IPS-18a (cell line): ENCODE measurements around the gene ADCY7.

Experiments used
- H3K27ac ChIP-seq: one replicate; pipeline ENCODE4 v1.5.1; 2013; ENCODE audit warnings: low read length
- H3K27me3 ChIP-seq: one replicate; pipeline ENCODE4 v1.6.1; 2013; ENCODE audit warnings: mild to moderate bottlenecking, low read length; ENCODE audit not compliant: control insufficient read depth, insufficient read depth
- H3K36me3 ChIP-seq: one replicate; pipeline ENCODE4 v1.6.1; 2013; ENCODE audit warnings: low read depth, low read length; ENCODE audit not compliant: control insufficient read depth
- H3K4me1 ChIP-seq: one replicate; pipeline ENCODE4 v1.6.1; 2013; ENCODE audit warnings: low read depth, low read length; ENCODE audit not compliant: control insufficient read depth
- H3K4me3 ChIP-seq: one replicate; pipeline ENCODE4 v1.5.1; 2013; ENCODE audit warnings: low read length
- H3K9ac ChIP-seq: one replicate; pipeline ENCODE4 v1.6.1; 2013; ENCODE audit warnings: mild to moderate bottlenecking, low read length, moderate library complexity
- H3K9me3 ChIP-seq: one replicate; pipeline ENCODE4 v1.6.1; 2013; ENCODE audit warnings: low read depth, low read length; ENCODE audit not compliant: control insufficient read depth

Gene ADCY7

DNA sequence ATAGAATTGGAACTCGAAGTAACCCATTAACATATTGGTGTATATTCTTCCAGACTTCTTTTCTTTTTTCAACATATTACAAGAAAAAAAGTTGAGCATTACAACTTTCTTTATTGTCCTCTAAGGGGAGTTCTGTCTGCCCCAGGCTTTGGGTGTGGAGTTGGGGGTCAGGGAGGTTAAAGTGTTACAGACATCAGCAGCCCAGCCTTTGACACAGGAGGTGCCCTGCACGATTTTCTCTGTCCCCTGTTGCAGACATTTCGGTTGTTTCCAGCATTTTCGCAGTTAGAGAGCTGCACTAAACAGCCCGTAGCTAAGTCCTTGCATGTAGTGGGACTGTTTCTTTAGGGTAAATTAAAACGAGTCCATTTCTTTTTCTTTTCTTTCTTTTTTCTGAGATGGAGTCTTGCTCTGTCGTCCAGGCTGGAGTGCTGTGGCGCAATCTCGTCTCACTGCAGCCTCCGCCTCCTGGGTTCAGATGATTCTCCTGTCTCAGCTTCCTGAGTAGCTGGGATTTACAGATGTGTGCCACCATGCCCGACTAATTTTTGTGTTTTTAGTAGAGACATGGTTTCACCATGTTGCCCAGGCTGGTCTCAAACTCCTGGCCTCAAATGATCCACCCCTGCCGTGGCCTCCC, 13.4 kb upstream of the ADCY7 start:
- no peak overlapping the region for H3K9ac ChIP-seq
- no peak overlapping the region for H3K27ac ChIP-seq
- H3K36me3 ChIP-seq: no peaks in the 10 kb centered on the region
- no peak overlapping the region for H3K4me3 ChIP-seq
- no peaks in the 10 kb centered on the region for H3K27me3 ChIP-seq
- H3K4me1 ChIP-seq: peaks cover 3% of the 10 kb centered on the region
- no peaks in the 10 kb centered on the region for H3K9me3 ChIP-seq

DNA sequence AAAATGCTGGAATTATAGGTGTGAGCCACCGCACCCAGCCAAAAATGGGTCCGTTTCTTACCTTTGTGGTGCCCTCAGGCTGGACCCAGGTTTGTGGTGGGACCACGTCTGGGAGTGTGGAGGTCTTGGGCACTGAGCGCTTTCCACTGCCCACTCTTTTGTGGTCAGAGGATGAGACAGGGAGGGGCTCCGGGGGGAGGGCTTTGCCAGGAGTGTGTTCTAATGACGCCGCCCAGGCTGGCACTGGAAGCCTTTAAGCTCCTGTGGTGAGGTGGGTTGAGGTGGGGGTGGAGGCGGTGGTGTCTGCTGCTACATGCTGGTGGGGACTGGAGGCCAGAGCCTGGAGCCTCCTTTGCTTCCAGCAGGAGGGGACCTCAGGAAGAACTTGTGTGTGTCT, 12.8 kb upstream of the ADCY7 start:
- H3K9ac ChIP-seq: no peak overlapping the region
- peaks cover 3% of the 10 kb centered on the region for H3K4me1 ChIP-seq
- H3K36me3 ChIP-seq: no peaks in the 10 kb centered on the region
- no peaks in the 10 kb centered on the region for H3K9me3 ChIP-seq
- no peaks in the 10 kb centered on the region for H3K27me3 ChIP-seq
- no peak overlapping the region for H3K27ac ChIP-seq
- no peak overlapping the region for H3K4me3 ChIP-seq

DNA sequence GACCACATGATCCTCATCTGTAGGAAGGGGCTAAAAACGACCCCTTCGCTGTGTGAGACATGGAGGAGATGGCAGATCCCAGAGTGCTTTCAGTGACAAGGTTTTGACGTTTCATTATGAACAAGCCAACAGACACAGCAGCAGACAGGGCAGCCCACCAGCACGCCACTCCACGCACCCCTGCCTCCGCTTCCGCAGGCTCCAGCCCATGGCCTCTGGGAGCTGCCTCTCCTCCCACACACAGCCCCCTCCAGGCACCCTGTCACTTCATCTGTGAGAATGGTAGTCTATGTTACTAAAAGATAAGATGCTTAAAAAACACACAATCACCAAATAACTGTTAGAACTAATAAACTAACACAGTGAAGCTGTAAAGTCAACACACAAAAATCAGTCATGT, 12.3 kb upstream of the ADCY7 start:
- H3K9ac ChIP-seq: no peak overlapping the region
- H3K4me3 ChIP-seq: no peak overlapping the region
- H3K27me3 ChIP-seq: no peaks in the 10 kb centered on the region
- H3K27ac ChIP-seq: no peak overlapping the region
- no peaks in the 10 kb centered on the region for H3K36me3 ChIP-seq
- peaks cover 3% of the 10 kb centered on the region for H3K4me1 ChIP-seq
- H3K9me3 ChIP-seq: no peaks in the 10 kb centered on the region

DNA sequence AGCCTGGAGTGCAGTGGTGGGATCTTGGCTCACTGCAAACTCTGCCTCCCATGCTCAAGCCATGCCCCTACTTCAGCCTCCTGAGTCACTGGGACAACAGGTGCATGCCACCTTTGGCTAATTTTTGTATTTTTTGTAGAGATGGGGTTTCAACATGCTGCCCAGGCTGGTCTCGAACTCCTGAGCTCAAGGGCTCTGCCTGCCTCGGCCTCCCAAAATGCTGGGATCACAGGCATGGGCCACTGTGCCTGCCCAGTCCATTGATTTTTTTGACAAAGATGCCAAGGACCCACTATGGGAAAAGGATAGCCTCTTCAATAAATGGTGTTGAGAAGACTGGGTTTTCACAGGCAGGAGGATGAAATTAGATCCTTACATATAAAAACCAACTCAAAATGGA, 10.8 kb upstream of the ADCY7 start:
- Histone ChIP-seq H3K27me3 (no peaks in the 10 kb centered on the region), H3K4me1 (no peaks in the 10 kb centered on the region), H3K27ac (no peak overlapping the region), H3K9me3 (no peaks in the 10 kb centered on the region), H3K4me3 (no peak overlapping the region), H3K36me3 (no peaks in the 10 kb centered on the region), H3K9ac (no peak overlapping the region)

DNA sequence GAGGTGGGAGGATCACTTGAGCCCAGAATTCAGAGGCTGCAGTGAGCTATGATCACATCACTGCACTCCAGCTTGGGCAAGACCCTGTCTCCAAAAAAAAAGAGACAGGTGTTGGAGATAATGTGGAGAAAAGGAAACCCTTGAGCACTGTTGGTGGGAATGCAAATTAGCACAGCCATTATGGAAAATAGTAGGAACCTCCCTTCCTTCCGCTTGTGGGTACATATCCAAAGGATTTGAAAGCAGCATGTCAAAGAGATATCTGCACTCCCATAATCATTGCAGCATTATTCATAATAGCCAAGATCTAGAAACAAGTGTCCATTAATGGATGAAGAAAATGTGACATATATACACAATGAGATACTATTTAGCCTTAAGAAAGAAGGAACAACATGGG, 9.7 kb upstream of the ADCY7 start:
- Histone ChIP-seq H3K9ac (no peak overlapping the region), H3K27ac (no peak overlapping the region), H3K4me3 (no peak overlapping the region), H3K36me3 (no peaks in the 10 kb centered on the region), H3K9me3 (no peaks in the 10 kb centered on the region), H3K27me3 (no peaks in the 10 kb centered on the region), H3K4me1 (no peaks in the 10 kb centered on the region)

DNA sequence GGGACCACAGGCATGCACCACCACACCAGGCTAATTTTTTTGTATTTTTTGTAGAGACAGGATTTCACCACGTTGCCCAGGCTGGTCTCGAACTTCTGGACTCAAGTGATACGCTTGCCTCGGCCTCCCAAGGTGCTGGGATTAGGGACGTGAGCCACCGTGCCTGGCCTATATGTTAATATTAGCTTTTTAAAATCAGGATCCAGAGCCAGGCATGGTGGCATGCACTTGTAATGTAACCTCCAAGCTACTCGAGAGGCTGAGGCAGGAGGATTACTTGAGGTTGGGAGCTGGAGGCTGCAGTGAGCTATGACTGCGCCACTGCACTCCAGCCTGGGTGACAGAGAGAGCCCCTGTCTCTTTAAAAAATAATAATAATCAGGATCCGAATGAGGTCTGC, 8.5 kb upstream of the ADCY7 start:
- H3K4me3 ChIP-seq: no peak overlapping the region
- no peak overlapping the region for H3K9ac ChIP-seq
- no peaks in the 10 kb centered on the region for H3K27me3 ChIP-seq
- H3K4me1 ChIP-seq: no peaks in the 10 kb centered on the region
- no peaks in the 10 kb centered on the region for H3K36me3 ChIP-seq
- H3K27ac ChIP-seq: no peak overlapping the region
- no peaks in the 10 kb centered on the region for H3K9me3 ChIP-seq

DNA sequence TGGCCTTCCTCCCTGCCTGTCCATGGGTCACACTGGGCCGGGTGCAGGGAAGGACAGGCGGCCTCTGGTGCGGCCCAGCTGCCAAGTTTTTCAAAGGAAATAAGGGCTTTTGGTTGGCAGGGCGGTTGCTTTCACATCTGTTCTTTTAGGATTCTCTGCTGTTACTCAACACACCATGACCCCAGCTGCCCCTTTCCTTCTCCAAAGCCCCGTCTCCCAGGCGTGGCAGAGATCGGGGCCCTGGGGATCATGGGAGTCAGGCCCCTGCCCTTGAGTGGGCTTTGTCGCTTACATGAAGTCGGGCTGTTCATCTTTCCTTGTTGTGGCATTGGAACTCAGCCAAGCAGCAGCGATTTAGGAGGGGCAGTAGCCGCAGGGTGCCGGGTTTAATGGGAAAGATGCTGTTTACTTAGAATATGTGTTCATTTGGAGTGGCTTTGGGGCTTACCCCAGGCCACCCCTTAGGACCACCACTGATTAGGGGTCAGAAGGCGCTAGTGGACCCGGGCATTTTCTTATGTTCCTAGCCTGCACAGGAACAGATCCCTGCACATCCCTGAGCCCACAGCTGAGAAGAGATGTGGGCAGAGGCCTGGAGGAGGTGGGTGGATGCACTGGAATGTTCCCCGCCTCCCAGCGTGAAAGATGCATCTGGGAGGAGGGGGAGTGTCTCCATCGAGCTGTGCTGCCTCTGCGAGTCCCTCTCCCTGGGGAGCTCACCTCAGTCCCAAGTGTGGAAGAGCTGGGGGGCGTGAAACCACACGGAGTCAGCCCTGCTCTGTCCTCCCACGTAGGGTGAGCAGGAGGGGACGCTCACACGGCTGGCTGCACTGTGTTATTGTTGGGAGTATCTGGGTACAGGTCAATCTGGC, 6.8 kb upstream of the ADCY7 start:
- Histone ChIP-seq H3K27ac (no peak overlapping the region), H3K4me1 (no peaks in the 10 kb centered on the region), H3K27me3 (no peaks in the 10 kb centered on the region), H3K36me3 (no peaks in the 10 kb centered on the region), H3K4me3 (no peak overlapping the region), H3K9ac (no peak overlapping the region), H3K9me3 (no peaks in the 10 kb centered on the region)

DNA sequence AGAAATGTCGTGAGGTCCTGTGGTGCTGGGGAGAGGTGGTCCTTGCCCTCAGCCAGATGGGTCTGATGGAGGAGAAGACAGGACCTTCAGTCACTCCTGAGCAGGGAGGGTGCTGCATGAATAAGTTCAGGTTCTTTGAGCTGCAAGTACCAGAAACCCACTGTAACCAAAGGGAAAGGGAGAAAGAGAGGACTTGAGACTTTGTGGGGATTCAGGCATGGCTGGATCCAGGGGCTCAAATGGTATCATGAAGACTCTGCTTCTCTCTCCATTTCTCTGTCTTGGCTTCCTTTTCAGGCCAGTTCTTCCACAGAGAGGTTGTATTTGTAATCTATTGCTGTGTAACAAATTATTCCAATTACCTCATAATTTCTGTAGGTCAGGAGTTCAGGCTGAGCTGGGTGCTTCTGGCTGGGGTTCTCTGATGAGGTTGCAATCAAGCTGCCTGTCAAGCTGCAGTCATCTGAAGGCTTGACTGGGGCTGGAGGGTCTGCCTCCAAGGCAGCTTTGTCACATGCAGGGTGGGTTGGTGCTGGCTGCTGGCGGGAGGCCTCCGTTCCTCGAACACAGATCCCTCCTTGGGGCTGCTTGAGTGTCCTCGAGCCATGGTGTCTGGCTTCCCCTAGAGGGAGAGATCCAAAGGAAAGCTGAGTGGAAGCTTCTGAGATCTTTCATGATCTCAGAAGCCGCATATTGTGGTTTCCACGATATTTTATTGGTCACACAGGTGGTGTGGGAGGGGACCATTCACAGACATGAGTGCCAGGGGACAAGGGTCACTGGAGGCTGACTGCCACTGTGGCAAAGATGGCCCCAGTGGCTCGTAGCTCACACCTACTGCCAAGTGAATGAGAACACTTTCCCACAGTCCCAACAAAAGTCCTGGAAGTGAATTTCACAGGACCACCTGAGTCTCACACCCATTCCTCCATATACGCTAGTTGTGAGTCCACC, 5.9 kb upstream of the ADCY7 start:
- no peaks in the 10 kb centered on the region for H3K9me3 ChIP-seq
- no peaks in the 10 kb centered on the region for H3K27me3 ChIP-seq
- H3K4me3 ChIP-seq: no peak overlapping the region
- no peaks in the 10 kb centered on the region for H3K36me3 ChIP-seq
- no peak overlapping the region for H3K27ac ChIP-seq
- no peak overlapping the region for H3K9ac ChIP-seq
- no peaks in the 10 kb centered on the region for H3K4me1 ChIP-seq

DNA sequence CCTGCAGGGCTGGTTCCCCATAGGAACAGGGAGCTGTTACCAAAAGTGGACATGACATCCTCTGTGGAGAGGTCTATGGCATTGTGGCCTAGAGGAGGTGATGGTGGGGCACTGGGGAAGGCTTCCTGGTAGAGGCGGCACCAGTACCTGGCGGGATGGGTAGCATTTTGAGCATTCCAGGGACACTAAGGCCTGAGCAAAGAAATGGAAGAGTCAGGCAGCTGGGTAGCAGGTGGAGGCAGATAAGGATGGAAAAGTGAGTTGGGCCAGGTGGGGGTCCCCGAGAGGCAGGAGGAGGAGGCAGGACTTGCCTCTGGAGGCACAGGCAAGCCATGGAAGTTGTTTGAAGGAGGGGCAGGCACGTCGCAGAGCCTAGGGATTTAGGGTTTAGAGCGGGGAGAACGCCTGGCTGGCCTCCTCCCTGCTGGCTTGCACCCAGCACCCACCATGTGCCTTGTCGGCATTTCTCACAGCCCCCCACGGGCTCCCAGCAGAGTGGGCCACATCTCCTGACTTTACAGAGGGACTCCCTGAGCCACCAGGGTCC, 5.1 kb upstream of the ADCY7 start:
- H3K4me3 ChIP-seq: no peak overlapping the region
- H3K9ac ChIP-seq: no peak overlapping the region
- H3K36me3 ChIP-seq: no peaks in the 10 kb centered on the region
- H3K4me1 ChIP-seq: peaks cover 4% of the 10 kb centered on the region
- no peaks in the 10 kb centered on the region for H3K27me3 ChIP-seq
- no peak overlapping the region for H3K27ac ChIP-seq
- H3K9me3 ChIP-seq: no peaks in the 10 kb centered on the region

DNA sequence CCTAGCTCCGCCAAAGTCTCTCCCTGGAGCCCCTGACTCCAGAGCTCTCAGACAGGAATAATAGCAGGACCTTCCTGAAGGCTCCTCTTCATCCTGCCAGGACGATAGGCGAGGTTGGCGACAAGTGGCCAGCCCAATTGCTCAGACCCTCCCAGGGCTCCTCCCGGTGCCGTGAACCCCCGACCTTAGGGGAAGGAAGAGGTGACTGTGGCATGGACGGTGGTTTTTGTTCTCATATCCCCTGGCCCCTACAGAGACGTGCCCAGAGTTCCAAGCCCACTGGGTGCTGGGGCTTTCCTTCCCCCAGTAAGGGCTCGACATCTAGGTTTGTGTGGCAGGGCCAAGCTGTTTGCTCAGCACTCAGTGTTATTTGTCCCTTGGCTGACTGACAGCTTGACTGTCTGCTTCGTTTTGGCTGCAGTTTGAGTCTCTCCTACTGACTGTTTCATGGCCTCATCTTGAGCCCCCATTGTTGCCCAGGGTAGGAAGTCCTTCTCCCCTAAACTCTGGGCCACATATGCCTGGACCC, 4.6 kb upstream of the ADCY7 start:
- Histone ChIP-seq H3K4me3 (no peak overlapping the region), H3K4me1 (peaks cover 4% of the 10 kb centered on the region), H3K27ac (no peak overlapping the region), H3K9ac (no peak overlapping the region), H3K27me3 (no peaks in the 10 kb centered on the region), H3K36me3 (no peaks in the 10 kb centered on the region), H3K9me3 (no peaks in the 10 kb centered on the region)
